Esophagus squamous epithelium (tissue), 5 donors: ENCODE measurements around the gene MGAT1. TPM values are rescaled to one million over a fixed set of nuclear protein-coding genes. Genes with fewer than 3 reads are reported as not detected.
"Not testable (repeated sequence)": the region's sequence is repeated elsewhere in the genome, so short reads cannot be mapped to it uniquely, and the experiment has no call there.

Source experiments
- DNase-seq: peaks from one replicate; lab custom pipeline; 2025; lab: John Stamatoyannopoulos, UW
- H3K27ac ChIP-seq, 4 donors: fragments of 200-600 bp; sonication (generic); one replicate each; pipeline ENCODE4 v1.5.1; 2016 to 2019; ENCODE audit warnings: mild to moderate bottlenecking in 1 of 4
- H3K27me3 ChIP-seq, 4 donors: fragments of 200-600 bp; sonication (generic); 1 replicate in 3 of 4; 2 replicates in 1 of 4; pipeline versions ENCODE4 v1.5.1 to v1.6.0; 2017 to 2021; ENCODE audit warnings: antibody characterized with exemption in 1 of 4
- H3K36me3 ChIP-seq, 3 donors: fragments of 200-600 bp; sonication (generic); one replicate each; pipeline ENCODE4 v1.5.1; 2016 to 2019
- H3K4me1 ChIP-seq, 3 donors: fragments of 200-600 bp; sonication (generic); one replicate each; pipeline ENCODE4 v1.5.1; 2017 to 2019
- H3K4me3 ChIP-seq, 4 donors: fragments of 200-600 bp; sonication (generic); 1 replicate in 3 of 4; 2 replicates in 1 of 4; pipeline ENCODE4 v1.5.1; 2016 to 2019; ENCODE audit warnings: mild to moderate bottlenecking in 2 of 4, moderate library complexity in 1 of 4
- H3K9me3 ChIP-seq, 3 donors: fragments of 200-600 bp; sonication (generic); one replicate each; pipeline ENCODE4 v1.5.1; 2016 to 2019
- CTCF ChIP-seq, 6 experiments: fragments of 450-650 bp in 4 of 6; fragments of 200-600 bp in 2 of 6; sonication (generic) in 2 of 6; IDR thresholded peaks; one replicate each; pipeline ENCODE4 v1.5.1; 2016 to 2019; ENCODE audit warnings: antibody characterized with exemption in 6 of 6, mild to moderate bottlenecking in 4 of 6, moderate library complexity in 4 of 6
- POLR2A ChIP-seq, 4 donors: fragments of 450-650 bp; IDR thresholded peaks; one replicate each; pipeline ENCODE4 v1.6.1; 2017; ENCODE audit warnings: antibody characterized with exemption in 4 of 4, mild to moderate bottlenecking in 4 of 4, moderate library complexity in 3 of 4
- WGBS, 2 donors: methylation state at CpG; one replicate each; pipeline ENCODE4 v1.1.5; 2018; 5-methylcytosine and 5-hydroxymethylcytosine counted together
- intact Hi-C: fragments of 100-400 bp; cut with DNase I; formaldehyde crosslinking; loops from one replicate; pipeline ENCODE4 v1.15.0; 2022
- total RNA-seq, 4 donors: library from RNA; depleted of rRNA; stranded (reverse); fragments of >200 nt; gene quantifications; one replicate each; pipeline ENCODE4 v1.1.0, GENCODE V29; 2016
- donor health status: DM: yes; HTN: yes; CAD: no.

The MGAT1 gene
- total RNA-seq, 4 donors from 2014 or later: 62.6 to 163 (median 111) TPM

DNA sequence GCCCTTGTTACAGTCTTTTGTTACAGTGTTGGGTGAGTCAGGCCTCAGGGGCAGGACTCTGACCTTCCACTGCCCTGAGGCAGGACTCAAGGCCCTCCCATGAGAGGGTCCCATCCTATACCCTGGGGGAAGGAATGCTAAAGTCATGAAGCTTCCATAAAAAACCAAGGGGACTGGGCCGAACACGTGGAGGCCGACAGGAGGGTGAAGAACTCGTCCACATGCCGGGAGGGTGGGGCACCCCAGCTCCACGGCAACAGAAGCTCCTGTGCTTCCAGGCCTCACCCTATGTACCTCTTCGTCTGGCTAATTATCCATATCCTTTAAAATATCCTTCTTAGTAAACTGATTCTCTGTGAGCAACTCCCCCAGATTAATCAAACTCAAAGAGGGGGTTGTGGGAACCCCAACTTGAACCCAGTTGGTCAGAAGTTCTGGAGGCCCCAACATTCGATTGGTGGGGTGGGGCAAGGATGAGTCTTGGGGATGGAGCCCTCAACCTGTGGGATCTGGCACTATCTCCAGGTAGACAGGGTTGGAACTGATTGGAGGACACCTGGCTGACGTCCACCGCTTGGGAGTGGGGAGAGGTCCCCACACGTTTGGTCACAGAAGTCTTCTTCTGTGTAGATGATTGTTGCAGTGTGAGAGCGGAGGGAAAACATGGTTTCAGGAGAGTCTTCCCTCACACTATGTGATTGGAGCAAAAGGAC is 19.1 kb downstream of the MGAT1 start:
- peaks cover 17 to 51% (median 31%) of the 10 kb centered on the region in 3 donors for H3K4me1 ChIP-seq
- DNase-seq: no peak
- TF ChIP-seq POLR2A (IDR thresholded peaks at IDR 0.05): no peak
- no peak for TF ChIP-seq CTCF (IDR thresholded peaks at IDR 0.05)
- H3K27me3 ChIP-seq: no peaks in the 10 kb centered on the region
- H3K27ac ChIP-seq: no peak overlapping the region
- H3K36me3 ChIP-seq: peaks cover 0 to 13% (median 3%) of the 10 kb centered on the region in 3 donors
- 69% methylated on average over 6 to 11 of the region's 12 CpGs for WGBS, 2 donors
- H3K9me3 ChIP-seq: no peaks in the 10 kb centered on the region
- intact Hi-C loops: loop anchor here (5.0 to 10.0 kb wide), 2 partner anchors 79 to 371 kb away; partner anchors contain the start of gene ZFP62
- no peak overlapping the region for H3K4me3 ChIP-seq

DNA sequence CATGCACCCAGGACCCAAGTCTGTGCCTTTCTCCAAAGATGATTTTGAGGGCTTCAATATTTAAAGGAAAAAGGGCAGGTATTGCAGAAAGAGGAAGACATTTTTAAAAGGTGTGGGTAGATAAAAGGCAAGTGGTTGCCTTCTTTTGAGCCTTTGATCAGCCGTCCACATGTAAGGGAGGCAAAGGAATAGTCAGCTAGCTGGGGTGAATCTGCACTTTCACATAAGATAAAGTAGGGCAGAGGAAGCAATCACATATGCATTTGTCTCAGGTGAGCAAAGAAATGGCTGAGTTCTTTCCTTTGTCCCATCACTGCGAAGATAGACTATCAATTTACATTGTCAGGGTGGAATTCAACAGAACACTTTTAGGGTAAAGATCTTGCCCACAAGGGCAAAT is 19.9 kb downstream of the MGAT1 start:
- H3K36me3 ChIP-seq: peaks cover 0 to 6% (median under 1%) of the 10 kb centered on the region in 3 donors
- H3K27ac ChIP-seq: no peak overlapping the region
- H3K27me3 ChIP-seq: no peaks in the 10 kb centered on the region
- 88 to 96% methylated on average over 2 of the region's 2 CpGs for WGBS, 2 donors
- H3K4me1 ChIP-seq: peaks cover 17 to 45% (median 29%) of the 10 kb centered on the region in 3 donors
- TF ChIP-seq CTCF (IDR thresholded peaks at IDR 0.05) (no peak), POLR2A (IDR thresholded peaks at IDR 0.05) (no peak)
- H3K4me3 ChIP-seq: no peak overlapping the region
- intact Hi-C loops: loop anchor here (5.0 to 10.0 kb wide), 2 partner anchors 80 to 372 kb away; partner anchors contain the start of gene ZFP62
- DNase-seq: no peak
- H3K9me3 ChIP-seq: no peaks in the 10 kb centered on the region

DNA sequence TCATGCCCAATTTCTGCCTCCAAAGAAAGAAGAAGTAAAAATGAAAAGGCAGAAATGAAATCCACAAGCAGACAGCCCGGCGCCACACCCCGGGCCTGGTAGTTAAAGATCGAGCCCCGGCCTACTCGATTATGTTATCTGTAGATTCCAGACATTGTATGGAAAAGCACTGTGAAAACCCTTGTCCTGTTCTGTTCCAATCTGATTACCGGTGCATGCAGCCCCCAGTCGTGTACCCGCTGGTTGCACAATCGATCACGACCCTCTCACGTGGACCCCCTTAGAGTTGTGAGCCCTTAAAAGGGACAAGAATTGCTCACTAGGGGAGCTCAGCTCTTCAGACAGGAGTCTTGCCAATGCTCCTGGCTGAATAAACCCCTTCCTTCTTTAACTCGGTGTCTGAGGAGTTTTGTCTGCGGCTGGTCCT is 20.7 kb downstream of the MGAT1 start:
- H3K27ac ChIP-seq, H3K36me3 ChIP-seq, H3K27me3 ChIP-seq, H3K9me3 ChIP-seq, DNase-seq, H3K4me3 ChIP-seq: not testable (repeated sequence)
- 75 to 87% methylated on average over 5 to 8 of the region's 14 CpGs for WGBS, 2 donors
- intact Hi-C loops: loop anchor here (5.0 to 10.0 kb wide), 2 partner anchors 80 to 373 kb away; partner anchors contain the start of gene ZFP62
- peaks cover 17 to 37% (median 20%) of the 10 kb centered on the region in 3 donors for H3K4me1 ChIP-seq

DNA sequence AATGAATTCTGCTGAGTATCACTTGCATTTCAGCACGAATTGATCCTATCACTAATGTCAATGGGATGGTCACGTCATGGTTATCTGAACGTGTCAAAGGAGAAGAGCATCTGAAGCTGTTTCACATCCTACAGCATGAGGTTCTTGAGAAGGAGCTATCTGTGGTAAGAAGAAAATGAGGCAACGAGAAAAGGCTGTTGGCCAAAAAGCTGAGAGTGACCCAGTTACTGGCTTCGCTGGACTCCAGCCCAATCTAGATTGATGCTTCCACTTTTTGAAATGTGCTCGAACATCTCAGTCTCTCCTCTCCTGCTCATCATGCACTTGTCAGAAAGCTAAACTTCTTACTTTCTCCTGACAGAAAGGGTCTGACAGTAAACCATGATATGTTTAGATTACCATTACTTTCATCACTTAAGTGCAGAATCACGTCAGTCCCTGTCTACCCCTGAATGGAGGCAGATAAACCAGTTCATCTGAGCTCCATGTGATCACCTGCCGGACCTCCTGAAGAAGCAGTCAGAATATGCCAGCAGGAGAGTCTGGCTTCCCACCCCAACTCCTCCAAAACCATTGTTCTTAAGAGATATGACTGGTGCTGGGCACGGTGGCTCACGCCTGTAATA is 22.5 kb downstream of the MGAT1 start:
- DNase-seq: no peak
- Histone ChIP-seq H3K36me3 (no peaks in the 10 kb centered on the region), H3K27me3 (no peaks in the 10 kb centered on the region), H3K4me1 (peaks cover under 1 to 19% (median 2%) of the 10 kb centered on the region in 3 donors), H3K4me3 (no peak overlapping the region), H3K9me3 (no peaks in the 10 kb centered on the region), H3K27ac (no peak overlapping the region)
- intact Hi-C loops: loop anchor here (5.0 to 10.0 kb wide), 2 partner anchors 82 to 375 kb away; partner anchors contain the start of gene ZFP62
- TF ChIP-seq POLR2A (IDR thresholded peaks at IDR 0.05) (no peak), CTCF (IDR thresholded peaks at IDR 0.05) (no peak)
- 71 to 87% methylated on average over 8 to 10 of the region's 10 CpGs for whole genome bisulfite sequencing, 2 donors

DNA sequence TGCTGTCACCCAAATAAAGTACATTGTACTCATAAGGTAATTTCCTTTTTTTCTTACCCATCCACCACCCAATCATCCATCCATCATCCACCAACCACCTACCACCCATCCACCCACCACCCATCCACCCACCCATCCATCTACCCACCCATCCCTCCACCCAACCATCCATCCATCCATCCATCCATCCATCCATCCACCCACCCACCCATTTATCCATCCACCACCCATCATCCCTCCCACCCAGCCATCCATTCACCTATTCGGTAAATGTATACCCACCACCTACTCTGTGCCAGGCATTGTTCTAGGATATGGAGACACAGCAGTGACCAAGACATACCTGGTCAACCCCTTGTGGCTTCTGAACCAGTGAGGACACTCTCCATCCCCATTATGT is 25.1 kb downstream of the MGAT1 start:
- whole genome bisulfite sequencing, 2 donors: 95 to 100% methylated on average over 1 of the region's 1 CpG
- Histone ChIP-seq H3K27me3 (peaks cover 0 to 5% (median 0%) of the 10 kb centered on the region in 4 donors), H3K36me3 (no peaks in the 10 kb centered on the region), H3K4me3 (no peak overlapping the region), H3K27ac (no peak overlapping the region), H3K4me1 (no peaks in the 10 kb centered on the region), H3K9me3 (no peaks in the 10 kb centered on the region)
- TF ChIP-seq CTCF (IDR thresholded peaks at IDR 0.05): no peak
- TF ChIP-seq POLR2A (IDR thresholded peaks at IDR 0.05): no peak
- no peak for DNase-seq
- intact Hi-C loops: no loop called here
